ENCODE results near the gene KIF24.

DNA sequence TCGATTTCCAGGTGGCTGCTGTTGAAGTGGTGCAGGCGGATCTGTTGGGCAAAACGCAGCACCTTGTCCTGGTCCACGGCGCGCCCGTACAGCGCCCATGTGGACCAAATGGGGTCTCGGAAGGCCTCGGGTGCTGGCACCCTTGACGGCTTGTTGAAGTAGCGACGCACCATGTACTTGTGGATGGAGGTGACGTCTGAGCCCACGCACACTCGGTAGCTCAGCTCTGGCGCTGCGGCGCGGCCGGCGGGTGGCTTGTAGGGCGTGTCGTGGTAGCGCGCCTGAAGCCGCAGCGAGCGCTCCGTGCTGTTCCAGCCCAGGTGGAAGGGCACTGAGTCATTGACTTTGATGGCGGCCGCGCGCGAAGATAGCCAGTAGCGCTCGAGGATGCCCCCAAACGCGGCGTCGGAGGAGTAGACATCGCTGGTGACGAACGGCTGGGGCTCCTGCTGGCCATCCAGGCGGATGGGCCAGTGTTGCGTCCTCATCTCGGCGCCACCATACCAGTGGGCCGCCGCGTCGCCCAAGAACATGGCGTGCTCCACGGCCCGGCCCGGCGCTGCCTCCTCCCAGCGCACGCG, 42.9 kb upstream of the KIF24 start:
- TF ChIP-seq, protein P1, sequence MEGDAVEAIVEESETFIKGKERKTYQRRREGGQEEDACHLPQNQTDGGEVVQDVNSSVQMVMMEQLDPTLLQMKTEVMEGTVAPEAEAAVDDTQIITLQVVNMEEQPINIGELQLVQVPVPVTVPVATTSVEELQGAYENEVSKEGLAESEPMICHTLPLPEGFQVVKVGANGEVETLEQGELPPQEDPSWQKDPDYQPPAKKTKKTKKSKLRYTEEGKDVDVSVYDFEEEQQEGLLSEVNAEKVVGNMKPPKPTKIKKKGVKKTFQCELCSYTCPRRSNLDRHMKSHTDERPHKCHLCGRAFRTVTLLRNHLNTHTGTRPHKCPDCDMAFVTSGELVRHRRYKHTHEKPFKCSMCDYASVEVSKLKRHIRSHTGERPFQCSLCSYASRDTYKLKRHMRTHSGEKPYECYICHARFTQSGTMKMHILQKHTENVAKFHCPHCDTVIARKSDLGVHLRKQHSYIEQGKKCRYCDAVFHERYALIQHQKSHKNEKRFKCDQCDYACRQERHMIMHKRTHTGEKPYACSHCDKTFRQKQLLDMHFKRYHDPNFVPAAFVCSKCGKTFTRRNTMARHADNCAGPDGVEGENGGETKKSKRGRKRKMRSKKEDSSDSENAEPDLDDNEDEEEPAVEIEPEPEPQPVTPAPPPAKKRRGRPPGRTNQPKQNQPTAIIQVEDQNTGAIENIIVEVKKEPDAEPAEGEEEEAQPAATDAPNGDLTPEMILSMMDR (conservative IDR thresholded peaks at IDR 0.05 in 1 of 2, IDR thresholded peaks at IDR 0.05 in 1 of 2; ENCODE audit: low read depth in 1 of 2, low read length in 2 of 2) = no peak
- no peak for TF ChIP-seq EZH2 (IDR thresholded peaks at IDR 0.05; ENCODE audit: low read length, missing control alignments)
